GM20000 (cell line): ENCODE measurements around the gene GRIK1.

ENCODE experiments used
- DNase-seq: peaks from one replicate; pipeline ENCODE4 v3.0.0; 2012; ENCODE audit warnings: low spot score
- TF ChIP-seq, protein P1 (sequence below): IDR thresholded peaks from 2 replicates; pipeline ENCODE4 v1.5.1; 2012; ENCODE audit warnings: mild to moderate bottlenecking, control low read depth; ENCODE audit errors: extremely low read depth, missing control alignments

Gene GRIK1

DNA sequence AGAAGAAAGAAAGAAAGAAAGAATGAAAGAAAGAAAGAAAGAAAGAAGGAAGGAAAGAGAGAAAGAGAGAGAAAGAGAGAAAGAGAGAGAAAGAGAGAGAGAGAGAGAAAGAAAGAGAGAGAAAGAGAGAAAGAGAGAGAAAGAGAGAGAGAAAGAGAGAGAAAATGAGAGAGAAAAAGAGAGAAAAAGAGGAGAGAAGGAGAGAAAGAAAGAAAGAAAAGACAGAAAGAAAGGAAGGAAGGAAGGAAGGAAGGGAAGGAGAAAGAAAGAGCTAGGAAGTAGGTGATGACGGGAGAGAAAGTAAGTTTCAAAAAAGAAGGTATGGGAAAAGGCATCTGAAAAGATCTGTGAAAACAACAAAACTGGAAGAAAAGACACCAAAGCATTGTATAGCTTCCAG lies 72.0 kb downstream of the GRIK1 start:
- DNase-seq, result no peak
- TF ChIP-seq, protein P1, sequence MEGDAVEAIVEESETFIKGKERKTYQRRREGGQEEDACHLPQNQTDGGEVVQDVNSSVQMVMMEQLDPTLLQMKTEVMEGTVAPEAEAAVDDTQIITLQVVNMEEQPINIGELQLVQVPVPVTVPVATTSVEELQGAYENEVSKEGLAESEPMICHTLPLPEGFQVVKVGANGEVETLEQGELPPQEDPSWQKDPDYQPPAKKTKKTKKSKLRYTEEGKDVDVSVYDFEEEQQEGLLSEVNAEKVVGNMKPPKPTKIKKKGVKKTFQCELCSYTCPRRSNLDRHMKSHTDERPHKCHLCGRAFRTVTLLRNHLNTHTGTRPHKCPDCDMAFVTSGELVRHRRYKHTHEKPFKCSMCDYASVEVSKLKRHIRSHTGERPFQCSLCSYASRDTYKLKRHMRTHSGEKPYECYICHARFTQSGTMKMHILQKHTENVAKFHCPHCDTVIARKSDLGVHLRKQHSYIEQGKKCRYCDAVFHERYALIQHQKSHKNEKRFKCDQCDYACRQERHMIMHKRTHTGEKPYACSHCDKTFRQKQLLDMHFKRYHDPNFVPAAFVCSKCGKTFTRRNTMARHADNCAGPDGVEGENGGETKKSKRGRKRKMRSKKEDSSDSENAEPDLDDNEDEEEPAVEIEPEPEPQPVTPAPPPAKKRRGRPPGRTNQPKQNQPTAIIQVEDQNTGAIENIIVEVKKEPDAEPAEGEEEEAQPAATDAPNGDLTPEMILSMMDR, result no peak

GRCh38 chr21:29860346-29860745 lies 79.5 kb downstream of the GRIK1 start:
- no peak for DNase-seq
- TF ChIP-seq, protein P1, result no peak

- no peak for DNase-seq
- TF ChIP-seq, protein P1, result no peak
Observed at GRCh38 chr21:29857150-29857549, 82.6 kb downstream of the GRIK1 start.

GRCh38 chr21:29854795-29855194 lies 85.0 kb downstream of the GRIK1 start:
- DNase-seq, result no peak
- TF ChIP-seq, protein P1, result no peak

- DNase-seq, result no peak
- TF ChIP-seq, protein P1, result no peak
Observed at GRCh38 chr21:29851611-29852010, 88.2 kb downstream of the GRIK1 start.

DNA sequence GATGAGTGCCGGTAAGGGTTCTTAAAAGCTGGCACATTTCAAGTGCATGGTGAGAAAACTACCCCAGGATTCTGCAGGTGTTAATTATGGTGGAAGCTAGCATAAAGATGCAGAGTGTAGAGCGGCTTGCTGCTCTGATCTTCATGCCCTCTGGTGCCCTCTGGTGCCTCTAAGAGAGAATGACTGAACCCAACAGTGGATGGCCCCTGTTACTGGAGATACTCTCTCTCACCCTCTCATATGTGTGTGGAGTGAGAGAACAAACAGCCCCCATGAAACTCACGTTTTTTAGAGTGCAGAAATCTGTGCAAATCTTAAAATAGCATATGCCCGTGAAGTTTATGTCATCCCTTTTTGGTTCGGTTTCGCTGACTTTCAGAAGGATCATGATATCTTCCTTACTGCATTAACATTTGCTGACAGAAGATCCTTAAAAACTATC lies 90.0 kb downstream of the GRIK1 start:
- TF ChIP-seq, protein P1, result peak; percentile 74
- DNase-seq, result peak; percentile 47

GRCh38 chr21:29843804-29844203 lies 96.0 kb downstream of the GRIK1 start:
- TF ChIP-seq, protein P1, result no peak
- DNase-seq, result no peak
